ENCODE measurements around the gene UBE2D2.
"Not testable (repeated sequence)": the region's sequence is repeated elsewhere in the genome, so short reads cannot be mapped to it uniquely, and the experiment has no call there.

The UBE2D2 gene

GRCh38 chr5:139588116-139588515 is 27.0 kb downstream of the UBE2D2 start:
- DNase-seq: not testable (repeated sequence)

DNA sequence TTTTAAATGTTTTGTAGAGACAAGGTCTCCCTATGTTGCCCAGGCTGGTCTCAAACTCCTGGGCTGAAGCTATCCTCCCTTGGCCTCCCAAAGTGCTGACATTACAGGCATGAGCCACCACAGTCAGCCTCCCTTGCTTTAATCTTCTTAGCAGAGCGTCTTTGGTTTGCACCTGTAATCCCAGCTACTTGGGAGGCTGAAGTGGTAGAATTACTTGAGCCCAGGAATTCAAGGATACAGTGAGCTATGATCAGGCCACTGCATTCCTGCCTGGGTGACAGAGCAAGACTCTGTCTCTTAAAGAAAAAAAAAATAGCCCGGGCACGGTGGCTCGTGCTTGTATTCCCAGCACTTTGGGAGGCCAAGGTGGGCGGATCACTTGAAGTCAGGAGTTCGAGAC is 27.8 kb downstream of the UBE2D2 start:
- DNase-seq: no peak

DNA sequence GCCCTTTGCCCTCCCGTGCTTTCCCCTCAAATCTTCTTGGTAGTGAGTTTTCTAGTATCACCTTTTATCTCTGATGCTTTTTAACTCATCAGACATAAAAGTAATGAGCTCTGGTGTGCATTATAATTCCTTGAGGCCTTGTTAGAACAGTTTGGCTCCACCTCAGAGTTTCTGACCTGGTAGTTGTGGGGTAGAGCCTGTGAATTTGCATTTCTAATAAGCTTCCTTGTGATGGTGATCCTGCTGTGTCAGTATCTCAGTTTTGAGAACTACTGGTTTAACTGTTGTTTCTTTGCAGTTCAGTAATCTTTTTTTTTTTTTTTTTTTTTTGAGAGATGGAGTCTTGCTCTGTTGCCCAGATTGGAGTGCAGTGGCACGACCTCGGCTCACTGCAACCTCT is 31.1 kb downstream of the UBE2D2 start:
- DNase-seq: no peak

DNA sequence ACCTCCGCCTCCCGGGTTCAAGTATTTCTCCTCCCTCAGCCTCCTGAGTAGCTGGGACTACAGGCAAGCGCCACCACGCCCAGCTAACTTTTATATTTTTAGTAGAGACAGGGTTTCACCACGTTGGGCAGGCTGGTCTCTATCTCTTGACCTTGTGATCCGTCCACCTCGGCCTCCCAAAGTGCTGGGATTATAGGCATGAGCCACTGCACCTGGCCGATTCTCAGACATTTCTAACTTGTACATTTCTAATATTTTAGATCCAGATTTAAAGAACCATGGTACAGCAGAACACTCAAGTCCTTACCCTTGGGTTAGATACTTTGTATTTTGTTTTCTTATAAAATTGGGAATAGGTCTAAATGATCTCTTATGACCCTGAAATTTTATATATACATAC is 31.9 kb downstream of the UBE2D2 start:
- DNase-seq: not testable (repeated sequence)

DNA sequence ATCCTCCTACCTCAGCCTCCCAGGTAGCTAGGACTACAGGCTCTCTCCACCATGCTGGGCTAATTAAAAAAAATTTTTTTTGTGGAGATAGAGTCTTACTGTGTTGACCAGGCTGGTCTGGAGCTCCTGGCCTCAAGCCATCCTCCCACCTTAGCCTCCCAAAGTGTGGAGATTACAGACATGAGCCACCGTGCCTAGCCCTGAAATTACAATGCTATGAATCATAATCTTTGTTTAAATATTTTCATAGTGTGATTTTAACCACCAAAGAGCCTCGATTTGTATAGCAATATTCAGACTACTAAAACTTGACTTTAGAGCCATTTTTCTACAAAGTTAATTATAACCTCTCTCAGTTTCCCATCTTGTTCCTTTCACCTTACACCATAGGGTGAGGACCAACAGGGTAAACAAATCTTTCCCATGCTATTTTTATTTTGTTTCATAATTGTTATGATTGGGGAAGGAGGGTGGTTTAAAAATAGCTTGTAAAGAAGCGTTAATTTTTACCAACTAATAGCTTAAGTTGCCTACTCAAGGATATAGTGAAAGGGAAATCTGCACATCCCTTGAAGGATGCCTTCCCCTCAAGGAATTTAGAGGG is 32.7 kb downstream of the UBE2D2 start:
- DNase-seq: no peak

GRCh38 chr5:139597134-139597533 is 36.0 kb downstream of the UBE2D2 start:
- DNase-seq: no peak

DNA sequence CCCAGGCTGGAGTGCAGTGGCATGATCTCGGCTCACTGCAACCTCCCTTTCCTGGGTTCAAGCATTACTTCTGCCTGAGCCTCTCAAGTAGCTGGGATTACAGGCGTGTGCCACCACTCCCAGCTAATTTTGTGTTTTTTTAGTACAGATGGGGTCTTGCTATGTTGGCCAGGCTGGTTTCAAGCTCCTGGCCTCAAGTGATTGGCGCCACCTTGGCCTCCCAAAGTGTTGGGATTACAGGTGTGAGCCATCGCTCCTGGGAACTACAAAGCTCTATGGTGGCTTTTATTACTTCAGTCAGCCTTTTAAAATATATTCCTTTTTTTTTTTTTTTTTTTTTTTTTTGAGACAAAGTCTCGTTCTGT is 37.4 kb downstream of the UBE2D2 start:
- not testable (repeated sequence) for DNase-seq

GRCh38 chr5:139600336-139600949 is 39.3 kb downstream of the UBE2D2 start:
- no peak for DNase-seq

DNA sequence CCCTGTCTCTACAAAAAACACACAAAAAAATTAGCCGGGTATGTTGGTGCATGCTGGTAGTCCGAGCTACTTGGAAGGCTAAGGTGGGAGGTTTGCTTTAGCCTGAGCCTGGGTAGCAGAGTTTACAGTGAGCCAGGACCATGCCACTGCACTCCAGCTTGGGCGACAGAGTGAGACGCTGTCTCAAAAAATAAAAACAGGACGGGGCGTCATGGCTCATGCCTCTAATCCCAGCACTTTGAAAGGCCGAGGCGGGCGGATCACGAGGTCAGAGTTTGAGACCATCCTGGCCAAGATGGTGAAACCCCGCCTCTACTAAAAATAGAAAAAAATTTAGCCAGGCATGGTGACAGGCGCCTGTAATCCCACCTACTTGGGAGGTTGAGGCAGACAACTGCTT is 40.3 kb downstream of the UBE2D2 start:
- no peak for DNase-seq

DNA sequence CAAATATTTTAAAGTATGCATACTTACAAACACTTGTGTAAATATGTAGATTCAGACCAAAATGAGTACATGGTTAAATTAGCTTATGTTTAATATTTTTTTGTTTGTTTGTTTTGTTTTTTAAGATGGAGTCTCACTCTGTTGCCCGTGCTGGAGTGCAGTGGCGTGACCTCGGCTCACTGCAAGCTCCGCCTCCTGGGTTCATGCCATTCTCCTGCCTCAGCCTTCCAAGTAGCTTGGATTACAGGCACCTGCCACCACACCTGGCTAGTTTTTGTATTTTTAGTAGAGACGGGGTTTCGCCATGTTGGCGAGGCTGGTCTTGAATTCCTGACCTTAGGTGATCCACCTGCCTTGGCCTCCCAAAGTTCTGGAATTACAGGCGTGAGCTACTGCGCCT is 40.8 kb downstream of the UBE2D2 start:
- not testable (repeated sequence) for DNase-seq

DNA sequence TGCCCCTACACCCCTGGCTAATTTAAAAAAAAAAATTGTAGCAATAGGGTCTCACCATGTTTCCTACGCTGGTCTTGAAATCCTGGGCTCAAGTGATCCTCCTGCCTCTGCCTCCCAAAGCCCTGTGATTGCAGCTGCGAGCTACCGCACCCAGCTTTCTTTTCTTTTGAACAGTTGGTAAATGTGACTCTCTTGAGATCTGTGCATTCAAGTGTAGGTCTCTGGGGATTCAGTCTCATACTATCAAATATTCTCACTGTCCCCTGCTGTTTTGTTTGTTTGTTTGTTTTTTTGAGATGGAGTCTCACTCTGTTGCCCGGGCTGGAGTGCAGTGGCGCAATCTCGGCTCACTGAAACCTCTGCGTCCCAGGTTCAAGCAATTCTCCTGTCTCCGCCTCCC is 44.7 kb downstream of the UBE2D2 start:
- no peak for DNase-seq

DNA sequence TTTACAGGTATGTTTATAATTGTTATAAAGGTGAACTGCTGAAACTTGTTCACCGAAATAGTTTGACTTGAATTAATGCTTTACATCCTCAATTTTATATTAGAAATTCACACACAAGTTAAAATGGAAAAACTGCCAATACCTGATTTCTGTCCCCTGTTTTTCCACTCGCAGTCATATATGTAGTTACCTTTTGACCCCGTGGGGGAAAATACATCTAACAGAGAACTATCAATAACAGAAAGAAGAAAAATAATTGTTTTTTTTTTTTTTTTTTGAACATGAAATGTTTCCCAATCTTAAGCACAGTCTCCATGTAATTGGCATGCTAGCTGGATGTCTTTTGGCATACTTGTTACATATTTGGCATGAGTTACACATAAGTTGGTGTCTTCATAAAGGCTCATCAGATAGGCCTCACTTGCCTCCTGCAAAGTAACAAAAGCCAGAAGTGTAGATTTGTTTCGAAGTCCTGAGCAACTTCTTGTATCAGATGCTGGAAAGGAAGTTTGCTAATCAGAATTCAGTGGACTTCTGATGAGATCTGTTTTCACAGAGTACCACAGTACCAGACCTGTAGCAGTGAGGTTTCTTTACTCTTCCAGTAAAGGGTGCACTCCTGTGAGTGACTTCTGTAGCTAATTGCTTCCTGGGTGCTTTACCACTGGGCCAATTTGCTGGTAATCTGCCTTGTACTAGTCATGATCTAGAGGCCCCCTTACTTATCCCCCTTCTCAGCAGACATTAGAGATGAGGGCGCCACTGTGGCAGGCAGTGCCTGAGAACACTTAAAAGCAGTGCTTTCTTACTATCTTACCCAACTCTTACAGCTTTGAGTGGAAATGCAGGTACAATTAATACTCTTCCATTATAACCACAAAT is 50.8 kb downstream of the UBE2D2 start:
- no peak for DNase-seq

- DNase-seq: no peak
Observed at GRCh38 chr5:139619861-139620260, 58.7 kb downstream of the UBE2D2 start.

GRCh38 chr5:139625398-139625797 is 64.3 kb downstream of the UBE2D2 start:
- DNase-seq: not testable (repeated sequence)

DNA sequence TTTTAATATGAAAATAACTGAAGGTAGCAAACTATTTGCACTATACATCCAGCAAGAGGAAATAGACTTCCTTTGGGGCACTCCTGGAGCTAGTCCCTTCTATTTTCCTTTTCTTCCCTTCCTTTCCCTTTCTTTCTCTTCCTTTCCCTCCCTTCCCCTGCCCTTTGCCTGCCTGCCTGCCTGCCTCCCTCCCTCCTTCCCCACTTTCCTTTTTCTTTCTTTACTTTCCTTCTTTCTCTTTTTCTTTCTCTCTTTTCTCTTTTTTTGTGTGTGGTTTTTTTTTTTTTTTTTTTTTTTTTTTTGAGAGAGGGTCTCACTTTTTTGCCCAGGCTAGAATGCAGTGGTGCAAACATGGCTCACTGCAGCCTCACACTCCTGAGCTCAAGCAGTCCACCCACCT is 69.7 kb downstream of the UBE2D2 start:
- DNase-seq: no peak

DNA sequence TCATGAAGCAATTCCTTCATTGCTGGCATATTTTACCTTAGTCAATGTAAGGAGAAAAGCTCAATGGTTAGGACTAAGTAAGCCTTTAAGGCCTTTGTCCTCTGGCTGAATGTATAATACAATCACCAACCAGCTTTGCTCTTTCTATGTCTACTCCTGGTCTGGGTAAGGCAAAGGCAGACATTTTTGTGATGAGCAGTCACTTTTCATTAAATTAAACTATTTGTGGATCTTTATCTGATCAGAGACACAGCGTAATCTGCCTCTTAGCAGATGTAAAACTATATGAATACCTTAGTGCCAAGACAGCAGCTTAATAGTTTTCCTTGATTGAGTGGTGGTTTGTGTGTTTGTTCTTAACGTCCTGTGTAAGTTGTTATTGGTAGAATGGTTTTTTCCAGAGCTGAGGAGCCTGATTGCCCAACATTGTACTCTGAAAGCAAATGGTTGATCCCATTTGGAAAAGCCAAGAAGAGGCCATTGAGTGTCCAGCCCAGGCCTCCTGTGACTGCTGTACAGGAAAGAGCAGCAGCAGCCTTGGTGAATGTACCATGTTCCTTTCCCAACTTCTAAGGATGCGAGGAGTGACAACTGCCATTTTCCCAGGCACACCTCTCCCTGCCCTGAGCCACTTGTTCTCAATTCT is 70.5 kb downstream of the UBE2D2 start:
- no peak for DNase-seq

DNA sequence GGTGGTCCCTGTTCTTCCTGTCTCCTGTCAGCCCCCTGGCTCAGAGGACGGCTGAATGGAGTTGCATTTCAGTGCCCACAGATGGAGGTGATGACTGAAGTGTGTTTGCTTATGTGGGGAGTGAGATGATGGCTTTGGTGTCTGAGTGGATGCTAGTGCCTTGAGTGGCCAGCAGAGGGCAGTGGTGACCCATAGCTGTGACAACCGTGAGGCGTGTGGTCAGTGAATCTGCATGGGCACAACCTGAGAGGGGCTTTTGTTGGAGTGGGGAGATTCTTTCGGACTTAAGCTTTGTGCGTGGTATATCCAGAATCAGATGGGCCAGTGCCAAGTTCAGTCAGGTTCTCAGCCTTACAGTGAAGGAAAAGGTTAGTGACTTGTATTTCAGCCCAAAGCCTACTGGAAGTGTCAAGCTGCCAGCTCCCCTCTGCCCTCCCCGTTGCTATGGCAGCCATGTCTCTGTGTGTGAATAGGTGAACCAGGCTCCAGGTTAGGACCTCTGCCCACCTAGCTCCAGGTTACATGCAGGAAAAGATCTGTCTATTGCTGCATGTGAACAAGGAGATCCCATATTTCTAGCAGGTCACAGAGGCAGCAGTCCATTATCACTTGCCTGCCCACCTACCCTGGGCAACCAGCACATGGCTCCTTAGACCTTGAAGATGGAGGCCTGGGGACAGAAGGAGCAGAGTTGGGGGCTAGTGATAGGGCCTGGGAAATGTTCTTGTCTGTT is 72.3 kb downstream of the UBE2D2 start:
- DNase-seq: peak; percentile 37 to 72

DNA sequence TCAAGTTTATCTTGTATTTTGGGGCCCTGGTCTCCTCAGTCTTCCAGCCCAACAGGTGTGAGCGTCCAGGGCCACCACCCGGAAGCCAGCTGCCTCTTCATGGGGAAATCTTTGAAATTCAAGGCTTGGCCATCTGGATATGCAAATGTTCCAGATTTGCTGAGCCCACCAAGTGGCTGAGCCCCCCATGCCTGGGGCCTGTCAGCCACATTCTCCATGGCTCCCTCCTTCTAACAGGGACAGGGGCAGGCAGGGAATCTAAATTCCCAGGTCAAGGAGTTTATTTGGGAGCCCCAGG is 72.8 kb downstream of the UBE2D2 start:
- DNase-seq: no peak

DNA sequence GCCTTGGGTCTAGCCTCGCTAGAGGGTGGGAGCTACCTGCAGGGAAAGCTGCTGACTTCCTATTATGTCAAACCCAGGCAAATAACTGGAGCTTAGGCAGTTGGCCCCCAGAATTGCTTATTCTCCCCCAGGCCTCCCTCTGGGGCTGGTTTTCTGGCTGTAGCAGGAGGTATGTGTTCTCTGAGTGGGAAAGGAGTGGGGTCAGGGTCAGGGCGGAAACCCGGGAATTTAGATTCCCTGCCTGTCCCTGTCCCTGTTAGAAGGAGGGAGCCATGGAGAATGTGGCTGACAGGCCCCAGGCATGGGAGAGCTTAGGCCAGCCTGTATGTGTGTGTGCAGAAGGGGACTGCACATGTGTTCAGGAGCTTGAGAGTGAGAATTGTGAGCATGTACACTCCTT is 73.4 kb downstream of the UBE2D2 start:
- no peak for DNase-seq

GRCh38 chr5:139635191-139635590 is 74.1 kb downstream of the UBE2D2 start:
- DNase-seq: no peak

- DNase-seq: peak; percentile 37 to 78
Observed at GRCh38 chr5:139635606-139636206, 74.6 kb downstream of the UBE2D2 start.

DNA sequence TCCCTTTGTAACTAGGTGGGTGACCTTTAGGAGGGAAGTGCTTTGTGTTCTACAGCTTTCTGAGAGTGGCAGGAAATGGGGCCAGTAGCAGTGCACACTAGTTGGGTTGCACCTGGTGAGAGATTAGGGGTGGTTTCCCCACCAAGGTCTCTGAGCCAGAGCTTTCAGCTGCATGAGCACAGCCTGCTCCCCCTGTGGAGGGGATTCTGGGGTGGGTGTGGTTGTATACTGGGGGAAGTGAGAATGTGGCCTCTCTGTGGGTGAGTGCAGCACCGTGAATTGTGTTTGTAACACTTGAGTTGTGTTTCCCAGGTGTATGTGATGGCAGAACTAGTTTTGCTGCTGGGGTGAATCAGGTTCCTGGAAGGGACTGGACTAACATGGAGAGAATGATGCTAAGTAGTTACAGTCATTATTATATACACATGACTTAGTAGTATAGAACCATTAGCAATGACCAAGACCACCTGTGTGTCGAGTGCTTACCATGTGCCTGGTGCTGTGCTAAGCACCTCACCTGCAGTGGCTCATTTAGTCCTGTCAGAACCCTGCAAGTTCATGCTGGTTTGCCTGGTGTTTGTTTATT is 75.2 kb downstream of the UBE2D2 start:
- DNase-seq: no peak
